Keratinocyte (primary cell): ENCODE measurements around the gene SLAIN1. TPM values are rescaled to one million over a fixed set of nuclear protein-coding genes. Genes with fewer than 3 reads are reported as not detected.

Experiments used
- DNase-seq: peaks from one replicate; pipeline ENCODE4 v3.0.0-alpha.2; 2011; ENCODE audit warnings: low read depth, missing footprints, low spot score
- FAIRE-seq: peaks from 2 replicates; lab custom pipeline; 2011; peaks lifted over from hg19 to GRCh38; lab: Jason Lieb, UNC
- H2AFZ ChIP-seq: 2 replicates; pipeline ENCODE4 v1.6.0; 2012; ENCODE audit warnings: low read length, control low read depth, inconsistent platforms; ENCODE audit not compliant: control insufficient read depth
- H3K27ac ChIP-seq: 2 replicates; pipeline ENCODE4 v1.5.1; 2011; ENCODE audit warnings: low read length; ENCODE audit not compliant: control insufficient read depth, insufficient read depth
- H3K27me3 ChIP-seq: 3 replicates; pipeline ENCODE4 v1.6.0; 2011; ENCODE audit warnings: low read length; ENCODE audit not compliant: control insufficient read depth, insufficient read depth; ENCODE audit errors: extremely low read depth
- H3K36me3 ChIP-seq, 2 experiments: 2 replicates in 1 of 2; 3 replicates in 1 of 2; pipeline ENCODE4 v1.5.1; 2011; ENCODE audit warnings: low read length in 2 of 2, mild to moderate bottlenecking in 1 of 2; ENCODE audit not compliant: control insufficient read depth in 2 of 2, insufficient read depth in 2 of 2; ENCODE audit errors: extremely low read depth in 1 of 2
- H3K4me1 ChIP-seq: 3 replicates; pipeline ENCODE4 v1.5.1; 2011; ENCODE audit warnings: low read length; ENCODE audit not compliant: control insufficient read depth, insufficient read depth; ENCODE audit errors: extremely low read depth
- H3K4me2 ChIP-seq: 3 replicates; pipeline ENCODE4 v1.6.0; 2011; ENCODE audit warnings: low read depth, low read length; ENCODE audit not compliant: control insufficient read depth, insufficient read depth; ENCODE audit errors: extremely low read depth
- H3K4me3 ChIP-seq, 3 experiments: fragments of 200-600 bp in 1 of 3; sonication (generic) in 1 of 3; 2 replicates in 2 of 3; 3 replicates in 1 of 3; pipeline ENCODE4 v1.5.1; 2011 to 2016; ENCODE audit warnings: low read length in 3 of 3, mild to moderate bottlenecking in 3 of 3, control low read depth in 2 of 3, inconsistent platforms in 1 of 3, low read depth in 1 of 3, mixed read lengths in 1 of 3, mixed run types in 1 of 3, moderate library complexity in 1 of 3; ENCODE audit not compliant: control insufficient read depth in 2 of 3, insufficient read depth in 2 of 3; ENCODE audit errors: extremely low read depth in 1 of 3
- H3K79me2 ChIP-seq: 2 replicates; pipeline ENCODE4 v1.6.0; 2012; ENCODE audit warnings: low read length; ENCODE audit not compliant: control insufficient read depth, insufficient read depth
- H3K9ac ChIP-seq: 3 replicates; pipeline ENCODE4 v1.6.0; 2011; ENCODE audit warnings: low read length; ENCODE audit not compliant: control insufficient read depth, insufficient read depth; ENCODE audit errors: extremely low read depth
- H3K9me1 ChIP-seq: 3 replicates; pipeline ENCODE4 v1.6.0; 2011; ENCODE audit warnings: low read length; ENCODE audit not compliant: control insufficient read depth, insufficient read depth; ENCODE audit errors: extremely low read depth
- H3K9me3 ChIP-seq: 2 replicates; pipeline ENCODE4 v1.5.1; 2012; ENCODE audit warnings: low read depth, low read length; ENCODE audit not compliant: control insufficient read depth
- H4K20me1 ChIP-seq: 3 replicates; pipeline ENCODE4 v1.6.0; 2011; ENCODE audit warnings: low read length; ENCODE audit not compliant: control insufficient read depth, insufficient read depth; ENCODE audit errors: extremely low read depth
- EZH2 ChIP-seq: IDR thresholded peaks from one replicate; pipeline ENCODE4 v1.6.1; 2012; ENCODE audit warnings: inconsistent platforms, mild to moderate bottlenecking, low read length, moderate library complexity
- dilution Hi-C: fragments of 300-500 bp; cut with MboI; formaldehyde crosslinking; loops from one replicate; pipeline ENCODE4 v1.7.0; 2020; ENCODE audit warnings: low sequenced_read_pairs; ENCODE audit not compliant: extremely low pct_ligation_motif_present
- polyA plus RNA-seq, 5 experiments: library from polyadenylated mRNA; depleted of rRNA in 3 of 5; stranded (reverse) in 3 of 5; stranded (forward) in 1 of 5; unstranded in 1 of 5; fragments of >200 nt; gene quantifications; 1 replicate in 1 of 5; 2 replicates in 3 of 5; 3 replicates in 1 of 5; pipeline versions ENCODE4 v1.2.1 to v1.2.3, GENCODE V29; 2011 to 2012; ENCODE audit warnings: missing spikeins in 2 of 5, low read depth in 1 of 5, low replicate concordance in 1 of 5
- TF ChIP-seq, protein P1 (sequence below), 3 experiments: IDR thresholded peaks in 1 of 3; conservative IDR thresholded peaks in 1 of 3; optimal IDR thresholded peaks in 1 of 3; 2 replicates in 2 of 3; 3 replicates in 1 of 3; pipeline versions ENCODE3 to v1.5.1; 2011; ENCODE audit warnings: low read length in 3 of 3, mild to moderate bottlenecking in 3 of 3, moderate library complexity in 2 of 3, control low read depth in 1 of 3, inconsistent platforms in 1 of 3; ENCODE audit not compliant: insufficient read depth in 2 of 3; ENCODE audit errors: extremely low read depth in 1 of 3

Gene SLAIN1
- polyA plus RNA-seq, 1 donor (not counting 4 experiments of a cell fraction or from before 2014, with no cell fraction given): not detected

- peaks cover 3% of the 10 kb centered on the region for H3K27me3 ChIP-seq
- H3K9me1 ChIP-seq: no peaks in the 10 kb centered on the region
- H3K4me1 ChIP-seq: no peaks in the 10 kb centered on the region
- no peak overlapping the region for H2AFZ ChIP-seq
- FAIRE-seq: no peak
- no peaks in the 10 kb centered on the region for H4K20me1 ChIP-seq
- H3K9ac ChIP-seq: no peak overlapping the region
- DNase-seq: no peak
- no peaks in the 10 kb centered on the region for H3K79me2 ChIP-seq
- H3K9me3 ChIP-seq: no peaks in the 10 kb centered on the region
- H3K36me3 ChIP-seq: no peaks in the 10 kb centered on the region
- no peak overlapping the region for H3K4me3 ChIP-seq
- no peak for TF ChIP-seq EZH2
- TF ChIP-seq, protein P1, sequence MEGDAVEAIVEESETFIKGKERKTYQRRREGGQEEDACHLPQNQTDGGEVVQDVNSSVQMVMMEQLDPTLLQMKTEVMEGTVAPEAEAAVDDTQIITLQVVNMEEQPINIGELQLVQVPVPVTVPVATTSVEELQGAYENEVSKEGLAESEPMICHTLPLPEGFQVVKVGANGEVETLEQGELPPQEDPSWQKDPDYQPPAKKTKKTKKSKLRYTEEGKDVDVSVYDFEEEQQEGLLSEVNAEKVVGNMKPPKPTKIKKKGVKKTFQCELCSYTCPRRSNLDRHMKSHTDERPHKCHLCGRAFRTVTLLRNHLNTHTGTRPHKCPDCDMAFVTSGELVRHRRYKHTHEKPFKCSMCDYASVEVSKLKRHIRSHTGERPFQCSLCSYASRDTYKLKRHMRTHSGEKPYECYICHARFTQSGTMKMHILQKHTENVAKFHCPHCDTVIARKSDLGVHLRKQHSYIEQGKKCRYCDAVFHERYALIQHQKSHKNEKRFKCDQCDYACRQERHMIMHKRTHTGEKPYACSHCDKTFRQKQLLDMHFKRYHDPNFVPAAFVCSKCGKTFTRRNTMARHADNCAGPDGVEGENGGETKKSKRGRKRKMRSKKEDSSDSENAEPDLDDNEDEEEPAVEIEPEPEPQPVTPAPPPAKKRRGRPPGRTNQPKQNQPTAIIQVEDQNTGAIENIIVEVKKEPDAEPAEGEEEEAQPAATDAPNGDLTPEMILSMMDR (optimal IDR thresholded peaks at IDR 0.05 in 1 of 3, IDR thresholded peaks at IDR 0.05 in 1 of 3, conservative IDR thresholded peaks at IDR 0.05 in 1 of 3; ENCODE audit: extremely low read depth in 1 of 3, insufficient read depth in 2 of 3, low read length in 3 of 3): no peak
- no peak overlapping the region for H3K27ac ChIP-seq
- dilution Hi-C loops: no loop called here
- no peak overlapping the region for H3K4me2 ChIP-seq
Observed at GRCh38 chr13:77745784-77746183, 48.3 kb downstream of the SLAIN1 start.

GRCh38 chr13:77749344-77749880 is 51.9 kb downstream of the SLAIN1 start:
- no peak overlapping the region for H3K27ac ChIP-seq
- H4K20me1 ChIP-seq: no peaks in the 10 kb centered on the region
- no peak overlapping the region for H2AFZ ChIP-seq
- DNase-seq: no peak
- no peak overlapping the region for H3K4me2 ChIP-seq
- TF ChIP-seq, protein P1 (optimal IDR thresholded peaks at IDR 0.05 in 1 of 3, IDR thresholded peaks at IDR 0.05 in 1 of 3, conservative IDR thresholded peaks at IDR 0.05 in 1 of 3; ENCODE audit: extremely low read depth in 1 of 3, insufficient read depth in 2 of 3, low read length in 3 of 3): no peak
- no peak for TF ChIP-seq EZH2
- no peaks in the 10 kb centered on the region for H3K9me1 ChIP-seq
- H3K79me2 ChIP-seq: no peaks in the 10 kb centered on the region
- H3K36me3 ChIP-seq: no peaks in the 10 kb centered on the region
- H3K4me1 ChIP-seq: no peaks in the 10 kb centered on the region
- FAIRE-seq: no peak
- H3K9ac ChIP-seq: no peak overlapping the region
- H3K4me3 ChIP-seq: no peak overlapping the region
- H3K9me3 ChIP-seq: no peaks in the 10 kb centered on the region
- H3K27me3 ChIP-seq: no peaks in the 10 kb centered on the region
- dilution Hi-C loops: no loop called here
